ENCODE measurements around the gene RASSF10.
A peak's percentile ranks its signal among the peaks of the same experiment; 100 is the strongest.

DNA sequence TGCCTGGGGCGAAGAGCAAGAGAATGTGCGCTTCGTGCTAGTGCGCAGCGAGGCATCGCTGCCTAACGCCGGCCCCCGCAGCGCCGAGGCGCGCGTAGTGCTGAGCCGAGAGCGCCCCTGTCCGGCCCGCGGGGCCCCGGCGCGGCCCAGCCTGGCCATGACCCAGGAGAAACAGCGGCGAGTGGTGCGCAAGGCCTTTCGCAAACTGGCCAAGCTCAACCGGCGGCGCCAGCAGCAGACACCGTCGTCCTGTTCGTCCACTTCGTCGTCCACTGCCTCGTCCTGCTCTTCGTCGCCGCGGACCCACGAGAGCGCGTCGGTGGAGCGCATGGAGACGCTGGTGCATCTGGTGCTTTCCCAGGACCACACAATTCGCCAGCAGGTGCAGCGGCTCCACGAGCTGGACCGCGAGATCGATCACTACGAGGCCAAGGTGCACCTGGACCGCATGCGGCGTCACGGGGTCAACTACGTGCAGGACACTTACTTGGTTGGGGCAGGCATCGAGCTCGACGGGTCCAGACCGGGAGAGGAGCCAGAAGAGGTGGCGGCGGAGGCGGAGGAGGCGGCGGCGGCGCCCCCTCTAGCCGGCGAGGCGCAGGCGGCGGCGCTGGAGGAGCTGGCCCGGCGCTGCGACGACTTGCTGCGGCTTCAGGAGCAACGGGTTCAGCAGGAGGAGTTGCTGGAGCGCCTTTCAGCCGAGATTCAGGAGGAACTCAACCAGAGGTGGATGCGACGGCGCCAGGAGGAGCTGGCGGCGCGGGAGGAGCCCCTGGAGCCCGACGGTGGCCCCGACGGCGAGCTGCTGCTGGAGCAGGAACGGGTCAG, 1.0 kb downstream of the RASSF10 start:
- TF ChIP-seq EZH2 (IDR thresholded peaks at IDR 0.05; ENCODE audit: insufficient read depth, poor library complexity, severe bottlenecking) (peak; percentile 40), EZH2phosphoT487 (IDR thresholded peaks at IDR 0.05; ENCODE audit: insufficient read depth, low read depth) (0 out of 2 replicates have a peak, but pooled peaks have one; percentile 49)

All from GM23248 (cell line).